Measurements from ENCODE around the gene PTPRG. TPM values are rescaled to one million over a fixed set of nuclear protein-coding genes. Genes with fewer than 3 reads are reported as not detected.

PTPRG gene
- total RNA-seq, 1 donor from 2014 or later = 0.22 TPM

GRCh38 chr3:62088472-62089104 lies 527.2 kb downstream of the PTPRG start:
- intact Hi-C loops (cut with micrococcal nuclease) = no loop called here
- DNase-seq (no peak), ATAC-seq (ENCODE audit: low read depth) (no peak)
- CTCF ChIA-PET = no interaction called here
- no peak overlapping the region for H3K4me3 Mint-ChIP-seq
- POLR2A ChIA-PET = no interaction called here
- no peak overlapping the region for H3K27ac Mint-ChIP-seq
- H3K9me3 Mint-ChIP-seq = no peaks in the 10 kb centered on the region
- H3K36me3 Mint-ChIP-seq (ENCODE audit: low read depth) = no peaks in the 10 kb centered on the region
- no peaks in the 10 kb centered on the region for H3K27me3 Mint-ChIP-seq
- TF ChIP-seq CTCF (IDR thresholded peaks at IDR 0.05) = no peak
- H3K4me1 Mint-ChIP-seq = no peaks in the 10 kb centered on the region

GRCh38 chr3:62090066-62090465 lies 528.7 kb downstream of the PTPRG start:
- intact Hi-C loops (cut with micrococcal nuclease) = no loop called here
- no peaks in the 10 kb centered on the region for H3K9me3 Mint-ChIP-seq
- CTCF ChIA-PET = no interaction called here
- no peaks in the 10 kb centered on the region for H3K36me3 Mint-ChIP-seq (ENCODE audit: low read depth)
- DNase-seq (no peak), ATAC-seq (ENCODE audit: low read depth) (no peak)
- TF ChIP-seq CTCF (IDR thresholded peaks at IDR 0.05) = no peak
- H3K27me3 Mint-ChIP-seq = no peaks in the 10 kb centered on the region
- H3K4me3 Mint-ChIP-seq = no peak overlapping the region
- POLR2A ChIA-PET = no interaction called here
- H3K27ac Mint-ChIP-seq = no peak overlapping the region
- no peaks in the 10 kb centered on the region for H3K4me1 Mint-ChIP-seq

GRCh38 chr3:62090519-62090918 lies 529.1 kb downstream of the PTPRG start:
- Mint-ChIP-seq H3K27ac (no peak overlapping the region), H3K27me3 (no peaks in the 10 kb centered on the region), H3K4me3 (no peak overlapping the region), H3K36me3 (ENCODE audit: low read depth) (no peaks in the 10 kb centered on the region), H3K4me1 (no peaks in the 10 kb centered on the region), H3K9me3 (no peaks in the 10 kb centered on the region)
- TF ChIP-seq CTCF (IDR thresholded peaks at IDR 0.05) = no peak
- POLR2A ChIA-PET = no interaction called here
- DNase-seq (no peak), ATAC-seq (ENCODE audit: low read depth) (no peak)
- intact Hi-C loops (cut with micrococcal nuclease) = no loop called here
- CTCF ChIA-PET = no interaction called here

GRCh38 chr3:62093025-62093424 lies 531.7 kb downstream of the PTPRG start:
- no peak for DNase-seq
- no peak for TF ChIP-seq CTCF (IDR thresholded peaks at IDR 0.05)
- Mint-ChIP-seq H3K4me1 (no peaks in the 10 kb centered on the region), H3K36me3 (ENCODE audit: low read depth) (no peaks in the 10 kb centered on the region), H3K4me3 (no peak overlapping the region), H3K27ac (no peak overlapping the region), H3K27me3 (no peaks in the 10 kb centered on the region), H3K9me3 (no peaks in the 10 kb centered on the region)
- POLR2A ChIA-PET = no interaction called here
- intact Hi-C loops (cut with micrococcal nuclease) = no loop called here
- no peak for ATAC-seq (ENCODE audit: low read depth)
- CTCF ChIA-PET = no interaction called here

GRCh38 chr3:62094461-62094860 lies 533.1 kb downstream of the PTPRG start:
- Mint-ChIP-seq H3K27me3 (no peaks in the 10 kb centered on the region), H3K36me3 (ENCODE audit: low read depth) (no peaks in the 10 kb centered on the region), H3K27ac (no peak overlapping the region), H3K4me1 (no peaks in the 10 kb centered on the region), H3K9me3 (no peaks in the 10 kb centered on the region), H3K4me3 (no peak overlapping the region)
- DNase-seq (no peak), ATAC-seq (ENCODE audit: low read depth) (no peak)
- intact Hi-C loops (cut with micrococcal nuclease) = no loop called here
- TF ChIP-seq CTCF (IDR thresholded peaks at IDR 0.05) = no peak
- POLR2A ChIA-PET = no interaction called here
- CTCF ChIA-PET = no interaction called here

Data from activated B cell treated with CpG ODN at 0.5 μM for 24 hours (primary cell).